WTC11 (cell line): ENCODE measurements around the gene HRH3. TPM values are rescaled to one million over a fixed set of nuclear protein-coding genes. Genes with fewer than 3 reads are reported as not detected.

Experiments used
- ATAC-seq: fragments of 200-7000 bp; cut with Tn5 transposase; 2 replicates; pipeline ENCODE4 v1.10.0; 2021; ENCODE audit warnings: mild to moderate bottlenecking, moderate library complexity
- CTCF ChIA-PET: fragments of 300-600 bp; sonication (Branson Sonifier 250); formaldehyde crosslinking; loops from one replicate; lab custom pipeline; 2021; ENCODE audit warnings: antibody characterized with exemption; lab: Charles Lee
- POLR2A ChIA-PET: fragments of 350-600 bp; sonication (Branson Sonifier 250); formaldehyde crosslinking; loops from one replicate; lab custom pipeline; 2021; ENCODE audit warnings: antibody characterized with exemption; lab: Charles Lee
- DNase-seq: peaks from one replicate; pipeline ENCODE4 v3.0.0; 2021; ENCODE audit warnings: low spot score
- H3K27ac Mint-ChIP-seq: 2 replicates; pipeline ENCODE4 v1.8.0; 2021; ENCODE audit warnings: mixed read lengths
- H3K27me3 Mint-ChIP-seq: 2 replicates; pipeline ENCODE4 v1.8.0; 2021; ENCODE audit warnings: low read depth, mild to moderate bottlenecking, moderate library complexity, mixed read lengths
- H3K36me3 Mint-ChIP-seq: 2 replicates; pipeline ENCODE4 v1.8.0; 2021; ENCODE audit warnings: mixed read lengths
- H3K4me1 Mint-ChIP-seq: 2 replicates; pipeline ENCODE4 v1.8.0; 2022; ENCODE audit warnings: mixed read lengths
- H3K4me3 Mint-ChIP-seq: 2 replicates; pipeline ENCODE4 v1.8.0; 2021; ENCODE audit warnings: mild to moderate bottlenecking, moderate library complexity, mixed read lengths
- H3K9me3 Mint-ChIP-seq: 2 replicates; pipeline ENCODE4 v1.8.0; 2021; ENCODE audit warnings: mixed read lengths
- ATF1 ChIP-seq: sonication (generic); formaldehyde crosslinking; IDR thresholded peaks from 2 replicates; pipeline ENCODE4 v1.8.1; 2023; ENCODE audit warnings: mild to moderate bottlenecking, moderate library complexity, missing genetic modification reagents
- ELF4 ChIP-seq: sonication (generic); formaldehyde crosslinking; IDR thresholded peaks from 2 replicates; pipeline ENCODE4 v1.8.1; 2022; ENCODE audit warnings: low read depth, mild to moderate bottlenecking, moderate library complexity, missing genetic modification reagents
- GRHL2 ChIP-seq: fragments of 250-450 bp; sonication (Bioruptor Pico); IDR thresholded peaks from 2 replicates; pipeline ENCODE4 v1.8.0; 2022; ENCODE audit warnings: mild to moderate bottlenecking, moderate library complexity; ENCODE audit not compliant: insufficient replicate concordance, severe bottlenecking
- GTF2I ChIP-seq: fragments of 250-450 bp; sonication (Bioruptor Pico); conservative IDR thresholded peaks from 2 replicates; pipeline ENCODE4 v1.4.0; 2021; ENCODE audit warnings: mild to moderate bottlenecking
- IRF1 ChIP-seq: sonication (generic); formaldehyde crosslinking; IDR thresholded peaks from 2 replicates; pipeline ENCODE4 v1.8.0; 2023; ENCODE audit warnings: missing genetic modification reagents
- IRF2 ChIP-seq: sonication (generic); formaldehyde crosslinking; IDR thresholded peaks from 2 replicates; pipeline ENCODE4 v1.8.0; 2022; ENCODE audit warnings: low read depth, missing genetic modification reagents, borderline replicate concordance
- MXD4 ChIP-seq: fragments of 250-450 bp; sonication (Bioruptor Pico); IDR thresholded peaks from 2 replicates; pipeline ENCODE4 v1.8.0; 2021; ENCODE audit warnings: mild to moderate bottlenecking, moderate library complexity, borderline replicate concordance
- MYBL2 ChIP-seq: sonication (generic); formaldehyde crosslinking; IDR thresholded peaks from 2 replicates; pipeline ENCODE4 v1.8.1; 2023; ENCODE audit warnings: mild to moderate bottlenecking, moderate library complexity, missing genetic modification reagents
- PRRX2 ChIP-seq: fragments of 250-450 bp; sonication (Bioruptor Pico); IDR thresholded peaks from 2 replicates; pipeline ENCODE4 v1.8.0; 2021; ENCODE audit warnings: mild to moderate bottlenecking
- RELA ChIP-seq: sonication (generic); formaldehyde crosslinking; IDR thresholded peaks from 2 replicates; pipeline ENCODE4 v1.8.1; 2022; ENCODE audit warnings: missing genetic modification reagents, mild to moderate bottlenecking, borderline replicate concordance
- SMAD3 ChIP-seq: sonication (generic); formaldehyde crosslinking; IDR thresholded peaks from 2 replicates; pipeline ENCODE4 v1.8.0; 2022; ENCODE audit warnings: missing genetic modification reagents, mild to moderate bottlenecking, borderline replicate concordance
- SMAD4 ChIP-seq: sonication (generic); formaldehyde crosslinking; IDR thresholded peaks from 2 replicates; pipeline ENCODE4 v1.8.0; 2022; ENCODE audit warnings: mild to moderate bottlenecking, missing genetic modification reagents
- USF2 ChIP-seq: sonication (generic); formaldehyde crosslinking; IDR thresholded peaks from 2 replicates; pipeline ENCODE4 v1.8.1; 2023; ENCODE audit warnings: mild to moderate bottlenecking, missing genetic modification reagents, moderate library complexity
- ZNF121 ChIP-seq: sonication (generic); formaldehyde crosslinking; IDR thresholded peaks from 2 replicates; pipeline ENCODE4 v1.8.0; 2023; ENCODE audit warnings: missing genetic modification reagents
- ZNF138 ChIP-seq: sonication (generic); formaldehyde crosslinking; conservative IDR thresholded peaks from 2 replicates; pipeline ENCODE4 v1.8.1; 2022; ENCODE audit warnings: mild to moderate bottlenecking, moderate library complexity, missing genetic modification reagents
- ZNF219 ChIP-seq: sonication (generic); formaldehyde crosslinking; IDR thresholded peaks from 2 replicates; pipeline ENCODE4 v1.8.0; 2023; ENCODE audit warnings: missing genetic modification reagents, mild to moderate bottlenecking, borderline replicate concordance
- ZNF423 ChIP-seq: fragments of 250-450 bp; sonication (Bioruptor Pico); IDR thresholded peaks from 2 replicates; pipeline ENCODE4 v2.1.2; 2022; ENCODE audit warnings: mild to moderate bottlenecking, moderate library complexity
- ZNF671 ChIP-seq: fragments of 250-450 bp; sonication (Bioruptor Pico); IDR thresholded peaks from 2 replicates; pipeline ENCODE4 v1.8.0; 2021; ENCODE audit warnings: mild to moderate bottlenecking
- total RNA-seq: library from RNA; stranded (reverse); gene quantifications from 3 replicates; pipeline ENCODE4 v1.2.3, GENCODE V29; 2021
- TF ChIP-seq, protein P1 (sequence below): sonication (generic); formaldehyde crosslinking; IDR thresholded peaks from 2 replicates; pipeline ENCODE4 v1.8.0; 2022; ENCODE audit warnings: mild to moderate bottlenecking, missing genetic modification reagents
- TF ChIP-seq, protein P2 (sequence below): sonication (generic); formaldehyde crosslinking; IDR thresholded peaks from 2 replicates; pipeline ENCODE4 v1.8.0; 2022; ENCODE audit warnings: mild to moderate bottlenecking, missing genetic modification reagents
- TF ChIP-seq, protein P3 (sequence below): sonication (generic); formaldehyde crosslinking; IDR thresholded peaks from 2 replicates; pipeline ENCODE4 v1.8.1; 2022; ENCODE audit warnings: low read depth, missing genetic modification reagents, borderline replicate concordance

HRH3 gene
- total RNA-seq, 1 experiment from 2014 or later: 3.3 TPM

GRCh38 chr20:62228982-62229545 is 9.0 kb upstream of the HRH3 start (continued):
- TF ChIP-seq MXD4 (CRISPR knock-in tag): no peak
- TF ChIP-seq ZNF671 (CRISPR knock-in tag): no peak
- TF ChIP-seq PRRX2 (CRISPR knock-in tag): no peak
- TF ChIP-seq GTF2I (CRISPR knock-in tag): no peak

DNA sequence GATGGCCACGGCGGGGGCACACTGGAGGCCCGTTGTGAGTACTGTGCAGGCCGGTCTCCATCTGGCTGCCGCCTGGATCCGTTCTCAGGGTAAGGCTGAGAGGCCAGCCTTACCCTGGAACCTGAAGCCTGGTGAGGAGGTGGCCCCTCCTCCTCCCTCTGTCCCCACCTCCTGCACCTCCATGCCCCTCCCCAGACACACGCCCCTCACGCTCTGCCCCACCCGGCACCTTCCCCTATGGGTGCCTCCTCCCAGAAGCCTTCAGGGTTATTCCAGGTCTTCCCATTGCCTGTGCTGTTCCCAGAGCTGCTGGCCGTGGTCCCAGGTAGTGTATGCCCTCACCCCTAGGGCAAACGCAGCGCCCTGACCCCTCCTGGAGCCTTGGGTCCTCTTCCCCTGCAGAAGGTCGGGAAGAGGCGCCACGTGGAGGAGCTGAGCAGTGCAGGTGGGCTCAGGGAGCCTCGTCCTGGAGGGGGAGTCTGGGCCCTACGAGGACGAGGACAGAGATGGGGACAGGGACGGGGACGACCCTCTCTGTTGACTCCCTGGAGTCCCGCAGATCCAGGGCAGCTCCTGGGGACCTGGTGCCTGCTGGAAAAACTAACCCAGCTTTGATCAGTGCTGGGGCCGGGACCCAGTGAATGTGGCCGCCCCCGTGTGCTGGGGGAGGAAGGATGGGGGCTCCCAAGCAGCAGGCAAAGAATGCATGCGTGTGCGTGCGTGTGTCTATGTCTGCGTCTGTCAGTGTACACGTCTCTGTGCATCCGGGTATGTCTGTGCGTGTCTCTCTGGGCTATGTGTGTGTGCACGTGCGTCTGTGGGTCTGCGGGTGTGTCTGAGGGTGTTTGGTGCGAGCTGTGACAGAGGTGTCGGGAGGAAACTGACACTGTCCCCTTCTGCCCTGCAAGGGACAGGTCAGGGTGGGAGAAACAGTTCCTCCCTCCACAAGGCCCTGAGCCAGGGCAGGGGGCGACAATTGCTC is 8.2 kb upstream of the HRH3 start:
- ATAC-seq: peak; percentile 95
- Mint-ChIP-seq H3K4me3 (no peak overlapping the region), H3K36me3 (no peaks in the 10 kb centered on the region), H3K4me1 (peaks cover 3% of the 10 kb centered on the region), H3K9me3 (no peaks in the 10 kb centered on the region), H3K27ac (no peak overlapping the region), H3K27me3 (peaks cover 4% of the 10 kb centered on the region; the same call in 1 of the 2 replicates)
- TF ChIP-seq MYBL2 (no peak), RELA (CRISPR knock-in tag) (peak; percentile 77; the same call in 1 of the 2 replicates), MXD4 (CRISPR knock-in tag) (no peak), ZNF423 (CRISPR knock-in tag) (0 out of 2 replicates have a peak, but pooled peaks have one; percentile 3), ZNF121 (peak; percentile 83), SMAD4 (CRISPR knock-in tag) (0 out of 2 replicates have a peak, but pooled peaks have one; percentile 27), IRF1 (CRISPR knock-in tag) (0 out of 2 replicates have a peak, but pooled peaks have one; percentile 14), ATF1 (CRISPR knock-in tag) (no peak), ZNF138 (CRISPR knock-in tag) (0 out of 2 replicates have a peak, but pooled peaks have one; percentile 40), GRHL2 (no peak), SMAD3 (0 out of 2 replicates have a peak, but pooled peaks have one; percentile 66), ZNF219 (CRISPR knock-in tag) (no peak)
- TF ChIP-seq, protein P1, sequence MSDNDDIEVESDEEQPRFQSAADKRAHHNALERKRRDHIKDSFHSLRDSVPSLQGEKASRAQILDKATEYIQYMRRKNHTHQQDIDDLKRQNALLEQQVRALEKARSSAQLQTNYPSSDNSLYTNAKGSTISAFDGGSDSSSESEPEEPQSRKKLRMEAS: peak; percentile 73
- TF ChIP-seq, protein P2, sequence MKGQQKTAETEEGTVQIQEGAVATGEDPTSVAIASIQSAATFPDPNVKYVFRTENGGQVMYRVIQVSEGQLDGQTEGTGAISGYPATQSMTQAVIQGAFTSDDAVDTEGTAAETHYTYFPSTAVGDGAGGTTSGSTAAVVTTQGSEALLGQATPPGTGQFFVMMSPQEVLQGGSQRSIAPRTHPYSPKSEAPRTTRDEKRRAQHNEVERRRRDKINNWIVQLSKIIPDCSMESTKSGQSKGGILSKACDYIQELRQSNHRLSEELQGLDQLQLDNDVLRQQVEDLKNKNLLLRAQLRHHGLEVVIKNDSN (CRISPR knock-in tag): 0 out of 2 replicates have a peak, but pooled peaks have one; percentile 27
- DNase-seq: peak; percentile 59
- POLR2A ChIA-PET: no interaction called here
- CTCF ChIA-PET: interaction anchor here (0.7 to 1.1 kb wide), 3 partner anchors 8 to 44 kb away, joined by 3 to 4 read pairs (median 3); no protein-coding TSS in a partner anchor

DNA sequence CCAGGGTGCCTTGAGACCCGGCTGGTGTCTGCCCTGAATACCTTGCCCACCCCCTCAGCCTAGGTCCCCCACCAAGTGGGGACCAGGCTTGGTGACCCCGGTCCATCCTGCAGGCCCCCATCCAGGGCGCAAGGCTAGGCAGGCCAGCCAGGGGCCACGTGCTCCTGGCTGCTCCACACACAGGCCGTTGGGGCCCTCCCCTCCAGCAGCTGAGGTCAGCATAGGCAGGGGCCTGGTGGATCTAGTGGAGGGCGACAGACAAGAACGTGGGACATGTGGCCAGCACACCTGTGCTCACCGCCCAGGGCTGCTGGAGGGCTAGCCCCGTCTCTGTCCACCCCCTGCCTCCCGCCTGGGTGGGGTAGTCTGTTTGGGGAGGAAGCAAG is 7.5 kb upstream of the HRH3 start:
- DNase-seq (no peak), ATAC-seq (peak; percentile 9; the same call in 1 of the 2 replicates)
- Mint-ChIP-seq H3K4me3 (no peak overlapping the region), H3K27ac (no peak overlapping the region), H3K36me3 (no peaks in the 10 kb centered on the region), H3K4me1 (peaks cover 3% of the 10 kb centered on the region), H3K27me3 (peaks cover 5% of the 10 kb centered on the region; the same call in 1 of the 2 replicates), H3K9me3 (no peaks in the 10 kb centered on the region)
- CTCF ChIA-PET: interaction anchor here (1.0 to 1.1 kb wide), 2 partner anchors 9 to 45 kb away, joined by 3 to 4 read pairs; no protein-coding TSS in a partner anchor
- POLR2A ChIA-PET: no interaction called here
- TF ChIP-seq USF2 (CRISPR knock-in tag) (0 out of 2 replicates have a peak, but pooled peaks have one; percentile 25), MXD4 (CRISPR knock-in tag) (no peak), IRF2 (CRISPR knock-in tag) (no peak), ELF4 (CRISPR knock-in tag) (no peak)
- TF ChIP-seq, protein P3, sequence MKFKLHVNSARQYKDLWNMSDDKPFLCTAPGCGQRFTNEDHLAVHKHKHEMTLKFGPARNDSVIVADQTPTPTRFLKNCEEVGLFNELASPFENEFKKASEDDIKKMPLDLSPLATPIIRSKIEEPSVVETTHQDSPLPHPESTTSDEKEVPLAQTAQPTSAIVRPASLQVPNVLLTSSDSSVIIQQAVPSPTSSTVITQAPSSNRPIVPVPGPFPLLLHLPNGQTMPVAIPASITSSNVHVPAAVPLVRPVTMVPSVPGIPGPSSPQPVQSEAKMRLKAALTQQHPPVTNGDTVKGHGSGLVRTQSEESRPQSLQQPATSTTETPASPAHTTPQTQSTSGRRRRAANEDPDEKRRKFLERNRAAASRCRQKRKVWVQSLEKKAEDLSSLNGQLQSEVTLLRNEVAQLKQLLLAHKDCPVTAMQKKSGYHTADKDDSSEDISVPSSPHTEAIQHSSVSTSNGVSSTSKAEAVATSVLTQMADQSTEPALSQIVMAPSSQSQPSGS (CRISPR knock-in tag): no peak
